ENCODE data around the gene CKB. TPM values are rescaled to one million over a fixed set of nuclear protein-coding genes. Genes with fewer than 3 reads are reported as not detected.

CKB gene
- 81.0 to 141 TPM (median 139 TPM) in 3 replicates for total RNA-seq
- long read RNA-seq, transcript CKB-201 (8 exons, 1,709 nt), result major isoform, 215 of 264 reads
- long read RNA-seq, transcript CKB-202 (4 exons, 1,170 nt), result minor isoform, 9 of 264 reads
- long read RNA-seq, transcript CKB-210 (3 exons, 625 nt), result minor isoform, 6 of 264 reads
- long read RNA-seq, partial matches to known transcripts, result 14 of 264 reads
- long read RNA-seq, other reads (novel, unspliced or antisense), result 20 of 264 reads

GRCh38 chr14:103522649-103523574 is at the start of gene CKB:
Gene CKB (minus strand): TSS chr14:103522830. CDS start chr14:103522493, 337 bp downstream.
- Mint-ChIP-seq H3K4me1 (ENCODE audit: low read depth) (peaks cover 40% of the 10 kb centered on the region), H3K4me3 (ENCODE audit: unreplicated experiment) (peak within 1 kb of the TSS; percentile 69), H3K27ac (ENCODE audit: unreplicated experiment) (no peak within 1 kb of the TSS), H3K9me3 (ENCODE audit: low read depth) (no peaks in the 10 kb centered on the region), H3K27me3 (ENCODE audit: low read depth) (no peaks in the 10 kb centered on the region), H3K36me3 (ENCODE audit: low read depth) (no peaks in the 10 kb centered on the region)
- DNase-seq (ENCODE audit: low spot score), result no peak
- no peak for TF ChIP-seq CTCF (IDR thresholded peaks at IDR 0.05)

- Mint-ChIP-seq H3K4me1 (ENCODE audit: low read depth) (peaks cover 20% of the 10 kb centered on the region), H3K4me3 (ENCODE audit: unreplicated experiment) (no peak overlapping the region), H3K9me3 (ENCODE audit: low read depth) (no peaks in the 10 kb centered on the region)
Observed at GRCh38 chr14:103569408-103569807, 46.8 kb upstream of the CKB start.

GRCh38 chr14:103568952-103569351 is 46.3 kb upstream of the CKB start:
- H3K27me3 Mint-ChIP-seq (ENCODE audit: low read depth), result no peaks in the 10 kb centered on the region
- H3K36me3 Mint-ChIP-seq (ENCODE audit: low read depth), result peaks cover 5% of the 10 kb centered on the region
- no peak for TF ChIP-seq CTCF (IDR thresholded peaks at IDR 0.05)
- no peak overlapping the region for H3K4me3 Mint-ChIP-seq (ENCODE audit: unreplicated experiment)
- H3K27ac Mint-ChIP-seq (ENCODE audit: unreplicated experiment), result no peak overlapping the region
- H3K9me3 Mint-ChIP-seq (ENCODE audit: low read depth), result no peaks in the 10 kb centered on the region
- no peak for DNase-seq (ENCODE audit: low spot score)
- peaks cover 23% of the 10 kb centered on the region for H3K4me1 Mint-ChIP-seq (ENCODE audit: low read depth)

More at GRCh38 chr14:103569408-103569807, 46.8 kb upstream of the CKB start:
- TF ChIP-seq CTCF (IDR thresholded peaks at IDR 0.05), result no peak
- peaks cover 6% of the 10 kb centered on the region for H3K36me3 Mint-ChIP-seq (ENCODE audit: low read depth)
- no peak for DNase-seq (ENCODE audit: low spot score)
- H3K27ac Mint-ChIP-seq (ENCODE audit: unreplicated experiment), result no peak overlapping the region
- no peaks in the 10 kb centered on the region for H3K27me3 Mint-ChIP-seq (ENCODE audit: low read depth)

GRCh38 chr14:103563844-103564505 is 41.3 kb upstream of the CKB start:
- no peak for TF ChIP-seq CTCF (IDR thresholded peaks at IDR 0.05)
- H3K27ac Mint-ChIP-seq (ENCODE audit: unreplicated experiment), result peak overlapping the region; percentile 66
- H3K4me3 Mint-ChIP-seq (ENCODE audit: unreplicated experiment), result peak overlapping the region; percentile 84
- H3K36me3 Mint-ChIP-seq (ENCODE audit: low read depth), result peaks cover 9% of the 10 kb centered on the region
- H3K4me1 Mint-ChIP-seq (ENCODE audit: low read depth), result peaks cover 45% of the 10 kb centered on the region
- no peak for DNase-seq (ENCODE audit: low spot score)
- H3K27me3 Mint-ChIP-seq (ENCODE audit: low read depth), result no peaks in the 10 kb centered on the region
- H3K9me3 Mint-ChIP-seq (ENCODE audit: low read depth), result no peaks in the 10 kb centered on the region

DNA sequence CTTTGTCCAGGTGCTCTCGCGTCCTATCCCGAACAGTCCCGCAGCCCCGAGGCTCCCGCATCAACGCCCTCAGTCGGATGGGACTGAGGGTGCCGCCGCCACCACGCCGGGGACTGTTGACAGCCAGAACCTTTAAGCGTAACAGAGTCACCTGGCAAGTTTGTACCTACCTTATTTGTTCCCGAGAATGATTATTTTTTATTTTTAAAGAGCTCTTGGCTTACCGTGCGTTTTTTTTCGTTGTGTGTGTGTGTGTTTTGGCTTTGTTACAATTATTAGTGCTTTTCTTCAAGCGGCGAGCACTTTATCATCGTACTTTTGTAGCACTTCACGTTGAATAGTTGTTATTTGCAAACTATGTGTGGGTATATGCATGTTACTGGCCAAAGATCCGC is 40.6 kb upstream of the CKB start:
- Mint-ChIP-seq H3K27ac (ENCODE audit: unreplicated experiment) (peak overlapping the region; percentile 66), H3K36me3 (ENCODE audit: low read depth) (peaks cover 10% of the 10 kb centered on the region), H3K9me3 (ENCODE audit: low read depth) (no peaks in the 10 kb centered on the region), H3K4me3 (ENCODE audit: unreplicated experiment) (peak overlapping the region; percentile 84), H3K27me3 (ENCODE audit: low read depth) (no peaks in the 10 kb centered on the region), H3K4me1 (ENCODE audit: low read depth) (peaks cover 47% of the 10 kb centered on the region)
- no peak for TF ChIP-seq CTCF (IDR thresholded peaks at IDR 0.05)
- no peak for DNase-seq (ENCODE audit: low spot score)

Data from chondrocyte (in vitro differentiated cells).